NT2/D1 (cell line): ENCODE results near the gene RAP1B.

ENCODE experiments used
- DNase-seq: peaks from one replicate; pipeline ENCODE4 v3.0.0-alpha.2; 2011; ENCODE audit warnings: low read depth, low spot score
- H3K27me3 ChIP-seq: 2 replicates; pipeline ENCODE4 v1.6.0; 2011; ENCODE audit warnings: mild to moderate bottlenecking; ENCODE audit not compliant: insufficient read length, insufficient read depth
- H3K36me3 ChIP-seq: 2 replicates; pipeline ENCODE4 v1.6.1; 2011; ENCODE audit warnings: mild to moderate bottlenecking, low read length, mixed read lengths; ENCODE audit not compliant: insufficient read depth, insufficient read length
- H3K4me1 ChIP-seq: 2 replicates; pipeline ENCODE4 v1.5.1; 2011; ENCODE audit not compliant: insufficient read depth, insufficient read length
- H3K4me3 ChIP-seq: 2 replicates; pipeline ENCODE4 v1.5.1; 2011; ENCODE audit warnings: low read depth; ENCODE audit not compliant: insufficient read length
- H3K9ac ChIP-seq: 2 replicates; pipeline ENCODE4 v1.6.0; 2011; ENCODE audit warnings: low read depth; ENCODE audit not compliant: insufficient read length
- H3K9me3 ChIP-seq: 2 replicates; pipeline ENCODE4 v1.5.1; 2011; ENCODE audit warnings: mild to moderate bottlenecking, low read length; ENCODE audit not compliant: insufficient read depth
- SUZ12 ChIP-seq: IDR thresholded peaks from 2 replicates; pipeline ENCODE4 v1.6.1; 2011; ENCODE audit not compliant: insufficient read length, insufficient read depth; ENCODE audit errors: extremely low read depth
- YY1 ChIP-seq: IDR thresholded peaks from 2 replicates; pipeline ENCODE4 v1.6.1; 2011; ENCODE audit not compliant: insufficient read length, insufficient read depth
- ZNF274 ChIP-seq: IDR thresholded peaks from 2 replicates; pipeline ENCODE4 v1.6.1; 2011; ENCODE audit warnings: mild to moderate bottlenecking, low read depth, low read length

The RAP1B gene

DNA sequence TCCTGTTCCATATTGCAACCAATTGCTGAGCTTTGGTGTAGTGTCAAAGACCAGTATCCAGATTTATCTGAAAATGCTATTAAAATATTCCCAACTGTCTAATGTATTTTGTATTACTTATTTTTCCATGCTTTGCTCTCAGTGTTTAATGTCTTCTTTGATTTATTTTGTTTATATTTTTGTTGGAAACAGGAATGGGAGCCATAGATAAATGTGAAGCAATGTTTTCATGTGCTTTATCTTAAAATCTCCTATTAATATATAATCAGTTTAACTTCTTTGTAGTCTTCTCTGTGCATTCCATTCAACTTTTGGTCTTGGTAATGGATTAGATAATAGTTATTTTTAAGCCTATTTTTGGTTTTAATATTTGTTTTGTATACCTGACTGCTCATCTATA, 8.8 kb downstream of the RAP1B start:
- Histone ChIP-seq H3K4me1 (no peaks in the 10 kb centered on the region), H3K4me3 (no peak overlapping the region), H3K9me3 (no peaks in the 10 kb centered on the region), H3K27me3 (no peaks in the 10 kb centered on the region), H3K36me3 (peaks cover 10% of the 10 kb centered on the region), H3K9ac (no peak overlapping the region)
- TF ChIP-seq SUZ12: no peak
- TF ChIP-seq YY1: no peak
- TF ChIP-seq ZNF274: no peak
- no peak for DNase-seq

DNA sequence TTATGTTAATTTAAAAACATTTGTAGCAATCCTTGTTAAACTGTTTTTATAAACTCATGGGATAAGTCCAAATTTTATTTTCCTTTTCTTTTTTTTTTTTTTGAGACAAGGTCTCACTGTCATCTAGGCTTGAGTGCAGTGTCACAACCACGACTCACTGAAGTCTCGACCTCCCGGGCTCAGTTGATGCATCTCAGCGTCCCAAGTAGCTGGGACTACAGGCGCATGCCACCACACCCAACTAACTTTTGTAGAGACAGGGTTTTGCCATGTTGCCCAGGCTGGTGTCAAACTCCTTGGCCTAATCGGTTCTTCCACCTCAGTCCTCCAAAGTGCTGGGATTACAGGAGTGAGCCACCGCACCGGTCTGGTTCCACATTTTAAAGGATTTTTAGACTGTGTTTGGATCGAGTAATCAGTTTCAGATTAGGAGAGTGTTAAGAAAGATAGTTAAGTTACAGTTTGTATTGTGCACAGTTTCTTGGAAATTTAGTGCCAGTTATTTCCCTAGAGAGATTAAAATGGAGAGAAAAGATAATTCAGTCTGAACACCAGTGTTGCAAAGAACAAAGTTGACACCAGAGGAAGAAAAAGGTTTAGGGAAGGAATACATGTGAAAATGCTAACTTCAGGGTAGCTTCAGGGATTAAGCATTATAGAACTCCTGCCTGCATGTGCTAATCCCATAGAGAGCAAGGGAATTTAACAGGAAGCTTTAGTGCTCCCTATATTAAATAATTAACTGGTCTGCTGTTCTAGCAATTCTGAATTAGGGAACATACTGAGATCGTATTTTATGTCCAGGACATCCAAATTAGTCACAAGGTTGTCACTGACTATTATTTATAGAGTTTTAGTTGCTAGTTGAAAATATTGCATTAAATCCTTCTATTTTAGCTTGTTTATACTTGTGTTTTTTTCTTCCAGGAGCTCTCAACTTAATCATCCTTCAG, 10.1 kb downstream of the RAP1B start:
- no peak for DNase-seq
- Histone ChIP-seq H3K27me3 (no peaks in the 10 kb centered on the region), H3K4me3 (no peak overlapping the region), H3K36me3 (peaks cover 16% of the 10 kb centered on the region), H3K9ac (no peak overlapping the region), H3K4me1 (no peaks in the 10 kb centered on the region), H3K9me3 (no peaks in the 10 kb centered on the region)
- TF ChIP-seq ZNF274 (no peak), YY1 (no peak), SUZ12 (no peak)

DNA sequence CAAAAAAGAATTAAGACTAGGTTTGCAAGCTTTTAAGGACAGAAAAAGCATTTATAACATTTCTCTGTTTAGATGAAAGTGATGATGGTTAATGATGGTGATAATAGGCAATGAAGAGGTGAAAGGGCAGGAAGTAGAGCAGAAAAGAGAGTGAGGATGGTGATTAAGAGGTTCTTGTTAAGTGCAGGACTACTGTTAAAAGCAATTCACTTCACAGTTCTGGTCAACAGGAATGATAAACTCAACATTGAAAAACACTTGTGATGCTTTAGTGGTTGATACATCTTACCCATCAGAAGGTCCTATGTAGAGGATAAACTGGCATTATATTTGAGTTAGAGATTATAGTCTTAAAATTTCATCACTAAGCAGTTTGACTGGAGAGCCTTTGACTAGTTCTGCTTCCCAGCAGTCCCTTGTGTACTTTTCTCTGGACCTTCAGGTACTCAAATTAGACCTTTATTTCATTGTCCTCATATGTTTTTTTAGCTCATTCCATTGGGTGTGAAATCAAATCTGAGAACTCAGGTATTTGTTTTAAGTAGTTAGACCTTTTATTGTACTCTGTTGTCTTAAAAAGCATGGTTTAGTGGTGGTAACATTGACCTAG, 10.9 kb downstream of the RAP1B start:
- H3K9ac ChIP-seq: no peak overlapping the region
- H3K27me3 ChIP-seq: no peaks in the 10 kb centered on the region
- TF ChIP-seq SUZ12: no peak
- TF ChIP-seq ZNF274: no peak
- TF ChIP-seq YY1: no peak
- no peak for DNase-seq
- no peaks in the 10 kb centered on the region for H3K4me1 ChIP-seq
- H3K36me3 ChIP-seq: peaks cover 24% of the 10 kb centered on the region
- no peak overlapping the region for H3K4me3 ChIP-seq
- 0 out of 2 replicates have a peak, but pooled peaks cover 6% of the 10 kb centered on the region for H3K9me3 ChIP-seq

DNA sequence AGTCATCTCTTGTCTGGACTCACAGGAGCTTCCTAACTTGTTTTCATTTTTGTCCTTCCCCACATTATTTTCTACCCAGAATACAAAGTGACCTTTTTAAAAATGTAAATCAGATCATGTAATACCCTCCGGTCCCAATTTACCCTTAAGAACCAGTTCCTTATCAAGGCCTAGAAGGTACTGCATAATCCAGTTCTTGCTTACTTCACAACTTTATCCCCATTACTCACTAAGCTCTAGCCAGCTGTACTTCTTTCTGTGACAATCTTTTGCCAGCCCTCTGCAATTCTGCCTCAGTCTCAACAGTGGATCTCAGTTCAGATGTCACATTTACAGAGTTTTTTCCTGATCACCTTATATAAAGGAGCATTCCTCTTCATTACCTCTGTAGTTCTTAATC, 11.6 kb downstream of the RAP1B start:
- Histone ChIP-seq H3K27me3 (no peaks in the 10 kb centered on the region), H3K9ac (no peak overlapping the region), H3K36me3 (peaks cover 30% of the 10 kb centered on the region), H3K9me3 (peaks cover 12% of the 10 kb centered on the region), H3K4me1 (no peaks in the 10 kb centered on the region), H3K4me3 (no peak overlapping the region)
- TF ChIP-seq YY1: no peak
- TF ChIP-seq ZNF274: no peak
- no peak for TF ChIP-seq SUZ12
- DNase-seq: no peak

DNA sequence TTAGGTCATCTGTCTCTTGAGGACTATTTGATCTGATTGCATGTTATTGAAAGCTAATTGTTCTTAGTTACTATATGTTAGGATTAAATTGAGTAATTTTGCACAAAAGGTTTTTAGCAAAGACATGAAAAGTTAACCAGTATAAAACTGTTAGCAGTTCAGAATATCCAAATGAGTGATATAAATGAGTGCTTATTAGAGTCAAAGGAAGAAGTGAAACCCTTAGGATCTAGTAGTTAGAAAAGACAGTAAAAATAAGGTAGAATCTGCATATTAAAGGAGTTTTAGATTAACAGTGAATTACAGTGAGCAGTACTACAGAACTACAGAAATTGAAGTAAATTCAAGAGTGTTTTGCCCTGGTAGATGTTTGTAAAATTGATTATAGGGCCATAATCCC, 12.4 kb downstream of the RAP1B start:
- no peaks in the 10 kb centered on the region for H3K27me3 ChIP-seq
- H3K36me3 ChIP-seq: peaks cover 38% of the 10 kb centered on the region
- no peak overlapping the region for H3K4me3 ChIP-seq
- TF ChIP-seq SUZ12: no peak
- TF ChIP-seq ZNF274: no peak
- no peak for TF ChIP-seq YY1
- H3K4me1 ChIP-seq: no peaks in the 10 kb centered on the region
- no peak overlapping the region for H3K9ac ChIP-seq
- DNase-seq: no peak
- H3K9me3 ChIP-seq: peaks cover 20% of the 10 kb centered on the region

DNA sequence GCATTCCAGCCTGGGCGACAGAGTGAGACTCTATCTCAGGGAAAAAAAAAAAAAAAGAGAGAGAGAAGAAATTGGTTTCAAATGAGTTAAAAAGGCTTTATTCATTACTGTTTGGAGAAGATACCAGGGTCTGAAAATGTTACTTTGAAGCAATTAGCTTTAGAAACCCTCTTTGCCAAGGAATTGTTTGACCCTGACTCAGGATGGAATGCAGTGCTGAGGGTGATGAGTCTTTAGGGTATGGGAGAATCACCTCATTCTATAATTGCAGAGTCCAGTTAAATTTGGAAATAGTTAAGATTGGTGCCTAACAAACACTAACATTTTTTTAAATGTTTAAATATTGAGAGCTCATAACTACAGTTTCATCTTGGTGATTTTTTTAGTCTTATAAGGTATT, 13.3 kb downstream of the RAP1B start:
- Histone ChIP-seq H3K4me3 (no peak overlapping the region), H3K36me3 (peaks cover 41% of the 10 kb centered on the region), H3K4me1 (no peaks in the 10 kb centered on the region), H3K9me3 (peaks cover 23% of the 10 kb centered on the region), H3K9ac (no peak overlapping the region), H3K27me3 (no peaks in the 10 kb centered on the region)
- TF ChIP-seq ZNF274 (no peak), YY1 (no peak), SUZ12 (no peak)
- no peak for DNase-seq

DNA sequence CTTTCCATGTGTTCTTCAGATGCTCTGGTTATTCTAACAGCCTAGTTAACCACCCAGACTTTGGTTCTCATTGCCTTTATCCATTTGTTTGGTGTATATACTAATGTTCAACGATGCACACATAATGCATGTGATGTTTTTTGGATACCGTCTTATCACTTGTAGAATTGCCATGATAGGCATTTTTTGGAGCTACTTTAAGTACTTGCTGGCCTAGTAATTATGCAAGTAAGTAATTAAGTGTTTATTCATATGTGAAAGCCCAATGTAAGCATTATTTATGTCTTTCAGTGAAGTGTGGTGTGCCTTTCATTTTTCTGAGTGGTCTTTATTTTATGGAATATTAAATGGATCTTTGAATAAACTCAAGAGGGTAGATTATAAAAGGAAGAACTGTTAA, 14.2 kb downstream of the RAP1B start:
- DNase-seq: no peak
- no peak overlapping the region for H3K9ac ChIP-seq
- no peak for TF ChIP-seq YY1
- TF ChIP-seq SUZ12: no peak
- TF ChIP-seq ZNF274: no peak
- peaks cover 23% of the 10 kb centered on the region for H3K9me3 ChIP-seq
- H3K4me3 ChIP-seq: no peak overlapping the region
- no peaks in the 10 kb centered on the region for H3K4me1 ChIP-seq
- H3K36me3 ChIP-seq: peaks cover 42% of the 10 kb centered on the region
- no peaks in the 10 kb centered on the region for H3K27me3 ChIP-seq
